ENCODE data around the gene SLC11A2. TPM values are rescaled to one million over a fixed set of nuclear protein-coding genes. Genes with fewer than 3 reads are reported as not detected.

SLC11A2 gene
- total RNA-seq, 3 donors from 2014 or later (not counting 1 experiment from before 2014, with no cell fraction given), result 34.3 to 54.3 (median 42.7) TPM

GRCh38 chr12:51012570-51013236 is 13.5 kb downstream of the SLC11A2 start:
- Mint-ChIP-seq H3K27ac (no peak overlapping the region), H3K36me3 (no peaks in the 10 kb centered on the region), H3K9me3 (no peaks in the 10 kb centered on the region), H3K4me1 (peaks cover 6 to 8% of the 10 kb centered on the region in 2 donors), H3K4me3 (no peak overlapping the region), H3K27me3 (ENCODE audit: low read depth in 2 of 2) (no peaks in the 10 kb centered on the region)
- intact Hi-C loops (cut with micrococcal nuclease), result no loop called here
- no peaks in the 10 kb centered on the region for H3K4me1 ChIP-seq (ENCODE audit: control insufficient read depth, insufficient read depth, low read length)
- ATAC-seq, result peak in 1 of 3 donors; percentile 50
- peaks cover 4% of the 10 kb centered on the region for H3K36me3 ChIP-seq (ENCODE audit: control insufficient read depth, insufficient read depth, low read length)
- no peak overlapping the region for H3K4me3 ChIP-seq (ENCODE audit: low read length)
- H3K9me3 ChIP-seq (ENCODE audit: control insufficient read depth, insufficient read depth, low read length), result no peaks in the 10 kb centered on the region
- 74% methylated on average over 5 of the region's 5 CpGs for WGBS (ENCODE audit: insufficient coverage)
- no peaks in the 10 kb centered on the region for H3K27me3 ChIP-seq (ENCODE audit: control insufficient read depth, insufficient read depth, low read length)
- TF ChIP-seq CTCF (IDR thresholded peaks at IDR 0.05), result no peak
- no peak overlapping the region for H3K27ac ChIP-seq (ENCODE audit: low read length)
- DNase-seq, result no peak

- H3K27ac Mint-ChIP-seq, result no peak overlapping the region
- ATAC-seq (no peak), DNase-seq (no peak)
- no peaks in the 10 kb centered on the region for H3K36me3 Mint-ChIP-seq
- WGBS (ENCODE audit: insufficient coverage), result 93% methylated on average over 4 of the region's 4 CpGs
- no peaks in the 10 kb centered on the region for H3K27me3 Mint-ChIP-seq (ENCODE audit: low read depth in 2 of 2)
- intact Hi-C loops (cut with micrococcal nuclease), result no loop called here
- Histone ChIP-seq H3K4me3 (ENCODE audit: low read length) (no peak overlapping the region), H3K27me3 (ENCODE audit: control insufficient read depth, insufficient read depth, low read length) (no peaks in the 10 kb centered on the region), H3K27ac (ENCODE audit: low read length) (no peak overlapping the region), H3K9me3 (ENCODE audit: control insufficient read depth, insufficient read depth, low read length) (no peaks in the 10 kb centered on the region), H3K36me3 (ENCODE audit: control insufficient read depth, insufficient read depth, low read length) (peaks cover 4% of the 10 kb centered on the region), H3K4me1 (ENCODE audit: control insufficient read depth, insufficient read depth, low read length) (no peaks in the 10 kb centered on the region)
- H3K4me3 Mint-ChIP-seq, result no peak overlapping the region
- no peak for TF ChIP-seq CTCF (IDR thresholded peaks at IDR 0.05)
- no peaks in the 10 kb centered on the region for H3K9me3 Mint-ChIP-seq
- H3K4me1 Mint-ChIP-seq, result peaks cover 6 to 8% of the 10 kb centered on the region in 2 donors
These were observed 14.2 kb downstream of the SLC11A2 start for GRCh38 chr12:51011955-51012354.

GRCh38 chr12:51009056-51009440 is 17.1 kb downstream of the SLC11A2 start:
- no peaks in the 10 kb centered on the region for H3K9me3 ChIP-seq (ENCODE audit: control insufficient read depth, insufficient read depth, low read length)
- Mint-ChIP-seq H3K4me1 (peaks cover 6 to 8% of the 10 kb centered on the region in 2 donors), H3K27ac (peak overlapping the region; percentile 31 to 83), H3K9me3 (no peaks in the 10 kb centered on the region), H3K27me3 (ENCODE audit: low read depth in 2 of 2) (no peaks in the 10 kb centered on the region), H3K36me3 (peaks cover 10% of the 10 kb centered on the region), H3K4me3 (peak overlapping the region; percentile 35)
- no peaks in the 10 kb centered on the region for H3K27me3 ChIP-seq (ENCODE audit: control insufficient read depth, insufficient read depth, low read length)
- no peak overlapping the region for H3K27ac ChIP-seq (ENCODE audit: low read length)
- WGBS (ENCODE audit: insufficient coverage), result 27% methylated on average over 8 of the region's 8 CpGs
- H3K4me1 ChIP-seq (ENCODE audit: control insufficient read depth, insufficient read depth, low read length), result no peaks in the 10 kb centered on the region
- TF ChIP-seq CTCF (IDR thresholded peaks at IDR 0.05), result no peak
- no peak overlapping the region for H3K4me3 ChIP-seq (ENCODE audit: low read length)
- intact Hi-C loops (cut with micrococcal nuclease), result no loop called here
- H3K36me3 ChIP-seq (ENCODE audit: control insufficient read depth, insufficient read depth, low read length), result peaks cover 11% of the 10 kb centered on the region
- peak; percentile 22 to 77 for DNase-seq
- ATAC-seq, result peak; percentile 82 to 97 (median 83)
